Midbrain (tissue), 1 donor: ENCODE data around the gene STK11IP.
A peak's percentile ranks its signal among the peaks of the same experiment; 100 is the strongest.

ENCODE experiments used
- DNase-seq: peaks from one replicate; lab custom pipeline; 2025; lab: John Stamatoyannopoulos, UW

STK11IP gene

DNA sequence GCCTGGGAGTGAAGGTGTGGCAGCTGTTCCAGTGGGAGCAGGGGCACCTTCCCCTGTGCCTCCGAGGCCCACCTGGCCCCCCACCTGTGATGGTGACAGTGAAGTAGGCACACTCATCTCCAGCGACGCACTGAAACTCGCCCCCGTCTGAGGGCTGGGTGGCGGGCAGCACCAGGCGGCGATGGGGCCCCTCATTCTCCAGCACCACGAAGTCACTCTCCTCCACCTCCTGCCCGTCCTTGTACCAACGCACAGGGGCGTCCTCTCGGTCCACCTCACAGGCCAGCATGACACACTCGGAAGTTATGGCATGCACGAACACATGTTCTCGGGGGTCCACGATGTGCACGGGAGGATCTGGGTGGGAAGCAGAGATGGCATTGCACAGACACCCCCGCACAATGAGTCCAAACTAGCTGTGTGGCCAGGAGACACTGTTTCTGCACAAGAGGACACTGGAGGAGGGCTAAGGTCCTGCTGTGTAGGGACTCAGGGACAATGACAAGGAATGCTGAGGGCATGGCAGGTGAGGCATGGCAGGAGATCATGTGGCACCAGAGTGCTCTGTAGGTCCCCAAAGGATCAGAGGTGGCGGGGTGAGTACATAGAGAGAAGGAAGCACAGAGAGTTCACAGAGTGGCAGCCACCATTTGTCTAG, 34.3 kb upstream of the STK11IP start:
- DNase-seq, result no peak

DNA sequence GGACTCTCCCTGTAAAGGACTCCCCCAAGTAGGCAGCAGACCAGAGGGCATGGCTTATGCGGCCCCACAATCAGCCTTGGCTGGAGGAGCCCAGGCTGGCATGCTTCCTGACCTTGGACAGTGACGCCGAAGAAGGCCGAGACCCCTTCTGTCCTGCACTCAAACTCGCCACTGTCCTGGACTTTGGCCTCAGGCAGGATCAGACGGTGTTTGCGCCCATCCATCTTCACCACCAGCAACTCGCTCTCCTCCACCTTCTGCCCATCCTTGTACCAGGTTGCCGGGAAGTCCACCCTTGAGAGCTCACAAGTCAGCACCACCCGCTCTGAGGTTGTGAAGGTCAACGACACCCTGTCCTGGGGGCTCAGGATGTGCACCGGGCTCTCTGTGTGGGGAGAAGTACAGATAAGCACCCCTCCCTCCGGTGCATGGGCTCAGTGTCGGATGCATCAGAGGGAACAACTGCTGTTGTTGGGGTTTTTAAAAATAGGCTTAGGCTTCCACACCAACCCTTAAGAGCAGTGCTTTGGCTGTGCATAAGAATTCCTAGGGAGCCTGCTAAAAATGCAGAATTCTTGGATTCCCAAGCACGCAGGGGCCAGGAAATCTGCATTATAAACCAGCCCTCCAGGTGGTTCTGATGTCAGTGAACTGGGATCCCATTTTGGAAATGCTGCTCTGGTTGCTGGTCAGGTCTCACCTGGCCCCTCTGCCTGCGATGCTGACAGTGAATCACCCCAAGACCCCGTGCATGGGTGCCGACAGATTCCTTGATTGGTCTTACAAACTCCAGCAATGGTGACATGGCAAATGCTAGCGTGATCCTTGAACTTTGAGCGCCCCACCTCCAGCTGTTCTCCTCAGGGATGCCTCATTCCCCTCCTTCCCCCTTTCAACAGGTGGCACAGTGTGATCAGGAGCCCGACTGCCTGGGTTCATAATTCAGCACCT, 32.3 kb upstream of the STK11IP start:
- no peak for DNase-seq

DNA sequence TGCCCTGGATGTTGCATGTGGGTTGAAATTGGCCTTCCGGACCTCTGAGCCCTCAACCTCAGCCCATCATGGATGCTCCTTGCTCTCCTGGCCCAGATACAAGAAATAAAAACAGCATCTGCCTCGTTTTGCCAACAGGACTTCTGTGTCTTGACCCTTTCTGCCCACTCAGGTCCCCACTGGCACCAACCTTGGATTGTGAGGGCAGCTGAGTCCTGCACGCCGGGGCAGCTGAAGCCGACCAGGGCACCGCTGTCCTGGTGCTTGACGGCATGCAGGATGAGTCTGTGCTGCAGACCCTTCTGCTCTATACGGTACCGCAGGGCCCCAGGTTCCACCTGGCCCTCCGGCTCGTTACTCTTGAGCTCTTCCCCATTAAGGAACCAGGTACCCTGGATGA, 31.0 kb upstream of the STK11IP start:
- DNase-seq, result no peak

DNA sequence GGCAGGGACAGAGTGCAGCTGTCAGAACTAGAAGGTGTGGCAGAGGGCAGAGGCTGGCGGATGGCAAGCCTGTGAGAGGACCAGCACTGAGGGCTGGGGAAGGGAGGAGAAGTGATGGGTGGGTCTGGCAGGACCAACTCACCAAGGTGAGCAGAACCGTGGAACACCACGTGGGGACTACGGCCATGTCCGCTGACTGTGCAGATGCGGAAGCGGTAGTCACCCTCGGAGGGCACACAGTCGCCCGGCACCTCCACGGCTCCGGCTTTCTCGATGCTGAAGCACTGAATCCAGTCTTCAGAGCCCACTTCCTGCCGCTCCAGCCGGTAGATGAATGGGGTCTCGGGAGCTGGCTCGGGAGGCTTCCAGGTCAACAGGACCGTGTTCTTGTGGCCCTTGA, 30.5 kb upstream of the STK11IP start:
- no peak for DNase-seq

DNA sequence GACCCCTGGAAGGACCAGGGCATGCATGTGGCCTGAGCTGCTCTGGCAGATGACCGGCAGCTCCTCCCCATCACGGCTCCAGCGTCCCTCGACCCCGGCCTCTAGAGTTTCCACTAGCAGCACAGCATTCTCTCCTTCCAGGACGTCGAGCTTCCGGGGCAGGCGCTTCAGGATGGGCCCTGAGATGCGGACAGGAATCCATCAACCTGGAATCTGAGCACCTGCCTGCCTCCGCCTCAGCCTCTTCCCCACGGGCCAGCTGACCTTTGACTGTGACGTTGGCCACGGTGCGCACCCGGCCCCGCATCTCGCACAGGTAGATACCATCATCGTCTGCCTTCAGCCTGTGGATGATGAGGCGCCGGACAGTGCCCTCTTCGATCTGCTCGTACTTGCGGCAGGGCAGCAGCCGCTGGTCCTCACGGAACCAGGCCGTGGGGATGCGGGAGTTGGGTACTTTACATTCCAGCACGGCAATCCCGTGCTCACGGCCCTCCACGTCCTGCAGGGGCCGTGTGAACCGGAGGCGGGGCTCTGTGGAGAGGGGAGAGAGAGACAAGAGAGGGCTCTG, 29.8 kb upstream of the STK11IP start:
- no peak for DNase-seq

DNA sequence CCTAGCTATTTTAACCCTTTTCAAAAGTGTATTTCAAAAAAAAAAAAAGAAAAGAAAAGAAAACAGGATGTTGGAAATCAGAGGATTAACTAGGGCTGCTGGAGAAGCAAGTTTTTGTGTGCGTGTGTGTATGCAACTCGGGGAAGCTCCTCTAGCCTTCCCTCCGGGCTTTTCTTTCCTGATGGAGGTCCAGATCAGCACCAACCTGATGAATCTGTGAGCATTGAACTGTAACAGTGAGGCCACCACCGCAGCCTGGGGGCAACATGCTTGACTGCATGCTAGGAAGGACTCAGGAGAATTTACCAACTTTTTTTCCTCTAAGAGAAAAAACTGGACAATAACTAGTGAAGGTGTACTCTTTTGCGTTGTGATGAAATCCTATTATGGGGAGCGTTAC, 28.6 kb upstream of the STK11IP start:
- no peak for DNase-seq

DNA sequence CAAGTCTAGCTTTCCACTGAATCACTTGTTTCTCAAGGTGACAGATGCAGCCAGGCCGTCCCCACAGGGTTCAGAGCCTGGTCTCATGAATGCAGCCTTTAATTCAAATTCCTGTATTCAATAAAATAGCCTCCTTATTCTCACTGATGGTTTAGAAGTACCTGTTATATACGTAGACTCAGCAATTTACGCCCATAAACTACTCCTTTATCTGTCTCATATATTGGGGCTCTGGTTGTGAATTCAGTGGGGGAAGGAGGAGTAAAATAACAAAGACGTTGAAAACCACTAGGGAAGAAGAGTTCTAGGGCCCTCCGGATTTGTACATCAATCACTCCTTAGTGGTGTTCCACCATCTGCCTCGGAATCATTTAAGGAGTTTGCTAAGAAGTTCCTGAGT, 28.0 kb upstream of the STK11IP start:
- DNase-seq, result no peak

DNA sequence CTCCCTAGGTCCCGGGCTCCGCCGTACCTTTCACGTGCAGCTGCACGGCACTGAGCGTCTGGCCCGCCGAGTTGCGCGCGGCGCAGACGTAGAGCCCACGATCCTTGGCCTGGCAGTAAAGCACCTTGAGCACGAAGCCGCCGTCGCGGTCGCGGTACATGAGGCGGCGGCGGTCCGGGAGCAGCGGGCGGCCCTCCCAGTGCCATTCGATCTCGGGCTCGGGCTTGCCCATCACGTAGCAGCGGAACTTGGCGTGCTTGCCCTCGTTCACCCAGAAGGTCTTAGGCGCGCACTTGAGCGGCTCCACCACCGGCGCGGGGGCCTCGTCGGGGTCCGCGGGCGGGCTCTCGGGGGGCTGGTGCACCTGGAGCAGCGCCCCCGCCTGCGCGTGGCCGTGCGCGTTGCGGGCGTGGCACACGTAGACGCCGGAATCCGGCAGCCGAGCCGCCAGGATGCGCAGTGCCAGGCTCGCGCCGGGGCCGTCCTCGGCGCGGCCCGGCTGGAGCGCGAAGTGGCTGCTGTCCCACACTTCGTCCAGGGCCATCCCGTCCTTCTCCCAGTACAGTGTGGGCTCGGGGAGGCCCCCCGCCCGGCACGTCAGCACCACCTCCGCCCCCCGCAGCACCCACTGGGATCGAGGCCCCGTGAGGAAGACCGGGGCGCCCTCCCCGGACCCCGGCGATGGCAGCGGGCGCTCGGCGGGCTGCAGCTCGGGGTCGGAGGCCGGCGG, 27.3 kb upstream of the STK11IP start:
- peak; percentile 5 for DNase-seq

DNA sequence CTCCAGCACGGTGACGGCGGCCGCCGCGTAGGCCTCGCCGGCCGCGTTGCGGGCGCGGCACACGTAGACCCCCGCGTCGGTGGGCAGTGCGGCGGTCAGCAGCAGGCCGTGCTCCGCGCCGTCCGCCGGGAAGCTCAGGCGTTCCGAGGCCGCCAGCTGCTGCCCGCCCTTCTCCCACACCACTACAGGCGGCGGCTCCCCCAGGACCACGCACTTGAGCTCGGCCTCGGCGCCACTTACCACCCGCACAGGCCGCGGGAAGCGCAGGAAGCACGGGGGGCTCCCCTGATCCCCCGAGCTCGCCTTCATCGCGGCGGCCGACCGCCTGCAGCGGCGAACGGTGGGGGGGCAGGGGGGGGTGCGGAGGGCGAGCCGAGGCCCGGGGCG, 26.7 kb upstream of the STK11IP start:
- no peak for DNase-seq

DNA sequence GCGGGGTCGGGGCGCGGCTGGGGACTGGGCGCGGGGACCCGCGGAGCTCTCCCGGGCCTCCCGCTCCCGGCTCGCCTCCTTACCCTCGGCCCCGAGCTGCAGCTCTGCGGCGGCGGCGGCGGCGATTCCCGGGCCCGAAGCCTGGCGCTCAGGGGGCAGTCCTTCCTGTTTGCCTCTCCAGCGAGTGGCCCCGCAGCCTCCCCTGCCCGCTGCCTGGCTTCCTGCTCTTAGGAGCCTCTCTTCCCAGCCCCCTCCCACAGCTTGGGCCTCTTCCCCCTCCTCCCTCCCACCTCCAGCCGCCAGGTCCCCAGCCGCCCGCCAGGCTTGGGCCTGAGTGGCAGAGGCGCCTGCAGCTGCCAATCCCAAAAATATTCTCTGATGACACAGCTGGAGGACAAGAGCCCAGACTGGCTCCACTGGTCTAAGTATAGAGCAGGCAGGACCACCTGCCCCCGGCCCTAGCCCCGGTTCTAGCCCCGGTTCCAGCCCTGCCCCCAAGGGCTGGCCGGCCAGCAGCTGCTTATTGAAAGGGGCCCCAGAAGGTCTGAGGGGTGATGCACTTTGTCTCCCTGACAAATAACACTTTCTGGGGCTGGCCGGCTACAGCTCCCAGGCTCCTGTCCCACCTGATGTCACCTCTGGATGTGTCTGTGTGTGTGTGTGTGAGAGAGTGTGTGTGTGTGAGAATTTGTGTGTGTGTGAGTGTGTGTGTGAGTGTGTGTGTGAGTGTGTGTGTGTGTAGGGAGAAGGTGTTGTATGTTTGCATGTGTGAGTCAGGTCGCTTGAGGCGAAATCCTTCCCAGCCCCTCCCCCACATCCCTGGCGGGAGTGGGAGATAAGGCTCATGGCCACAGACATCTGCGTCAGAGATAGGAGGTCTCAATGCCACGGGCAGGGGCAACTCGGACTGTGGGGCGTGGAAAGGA, 26.1 kb upstream of the STK11IP start, which contains the start of gene OBSL1:
OBSL1 (minus strand) TSS at position 229 of the 926 bp plus-strand sequence. CDS start 307 bp downstream, outside the sequence.
- peak; percentile 48 for DNase-seq

DNA sequence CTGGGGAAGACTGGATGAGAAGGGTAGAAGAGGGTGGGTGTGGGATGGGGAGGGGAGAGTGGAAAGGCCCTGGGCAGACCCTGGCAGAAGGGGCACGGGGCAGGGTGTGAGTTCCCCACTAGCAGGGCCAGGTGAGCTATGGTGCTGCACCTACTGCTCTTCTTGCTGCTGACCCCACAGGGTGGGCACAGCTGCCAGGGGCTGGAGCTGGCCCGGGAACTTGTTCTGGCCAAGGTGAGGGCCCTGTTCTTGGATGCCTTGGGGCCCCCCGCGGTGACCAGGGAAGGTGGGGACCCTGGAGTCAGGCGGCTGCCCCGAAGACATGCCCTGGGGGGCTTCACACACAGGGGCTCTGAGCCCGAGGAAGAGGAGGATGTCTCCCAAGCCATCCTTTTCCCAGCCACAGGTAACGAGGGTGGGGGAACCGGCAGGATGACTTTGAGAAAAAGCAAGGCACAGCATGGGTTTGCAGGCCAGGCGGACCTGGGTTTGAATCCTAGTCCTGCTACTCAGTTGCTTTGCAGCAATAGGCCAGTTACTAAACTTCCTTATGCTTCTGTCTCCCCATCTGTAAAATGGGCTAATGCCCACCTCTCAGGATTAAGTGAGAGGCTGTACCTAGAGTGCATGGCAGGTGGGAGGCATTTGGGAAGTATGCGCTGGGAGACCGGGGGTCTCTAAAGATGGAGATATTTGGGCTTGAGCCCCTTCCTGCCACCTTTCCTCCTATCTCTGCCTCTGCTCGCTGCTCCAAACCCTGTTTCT, 25.2 kb upstream of the STK11IP start, which contains the start of gene INHA:
INHA (plus strand) TSS at position 74 of the 765 bp plus-strand sequence; CDS start at position 139, 65 bp downstream.
- DNase-seq, result no peak

DNA sequence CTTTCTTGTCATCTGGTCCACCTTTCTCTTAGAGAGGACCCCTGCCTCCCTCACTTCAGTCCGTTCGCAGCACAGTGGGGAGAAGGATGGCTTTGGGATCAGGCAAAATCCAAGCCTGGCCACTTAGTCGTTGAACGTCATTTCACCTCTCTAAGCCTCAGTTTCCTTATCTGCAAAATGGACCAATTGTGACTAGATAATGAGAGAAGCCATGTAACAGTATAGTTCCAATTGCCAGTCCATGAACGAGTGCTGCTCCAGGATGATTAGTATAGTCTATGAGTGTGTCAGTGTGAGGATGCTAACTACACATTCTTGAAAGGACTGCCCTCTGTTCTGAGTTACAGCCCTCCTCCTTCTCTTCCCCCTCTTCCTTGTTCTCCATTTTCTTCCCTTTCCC, 24.5 kb upstream of the STK11IP start:
- no peak for DNase-seq

DNA sequence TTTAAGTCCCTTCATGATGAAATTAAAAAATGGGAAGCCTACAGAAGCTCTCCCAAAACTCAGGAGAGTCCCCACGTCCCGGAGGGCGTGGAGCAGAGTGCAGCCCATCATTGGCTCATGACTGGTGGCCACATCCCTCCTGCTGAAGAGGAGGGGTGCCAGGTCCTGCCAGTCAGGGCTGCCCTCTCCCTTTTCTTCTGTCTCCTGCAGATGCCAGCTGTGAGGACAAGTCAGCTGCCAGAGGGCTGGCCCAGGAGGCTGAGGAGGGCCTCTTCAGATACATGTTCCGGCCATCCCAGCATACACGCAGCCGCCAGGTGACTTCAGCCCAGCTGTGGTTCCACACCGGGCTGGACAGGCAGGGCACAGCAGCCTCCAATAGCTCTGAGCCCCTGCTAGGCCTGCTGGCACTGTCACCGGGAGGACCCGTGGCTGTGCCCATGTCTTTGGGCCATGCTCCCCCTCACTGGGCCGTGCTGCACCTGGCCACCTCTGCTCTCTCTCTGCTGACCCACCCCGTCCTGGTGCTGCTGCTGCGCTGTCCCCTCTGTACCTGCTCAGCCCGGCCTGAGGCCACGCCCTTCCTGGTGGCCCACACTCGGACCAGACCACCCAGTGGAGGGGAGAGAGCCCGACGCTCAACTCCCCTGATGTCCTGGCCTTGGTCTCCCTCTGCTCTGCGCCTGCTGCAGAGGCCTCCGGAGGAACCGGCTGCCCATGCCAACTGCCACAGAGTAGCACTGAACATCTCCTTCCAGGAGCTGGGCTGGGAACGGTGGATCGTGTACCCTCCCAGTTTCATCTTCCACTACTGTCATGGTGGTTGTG, 23.0 kb upstream of the STK11IP start:
- DNase-seq, result no peak

DNA sequence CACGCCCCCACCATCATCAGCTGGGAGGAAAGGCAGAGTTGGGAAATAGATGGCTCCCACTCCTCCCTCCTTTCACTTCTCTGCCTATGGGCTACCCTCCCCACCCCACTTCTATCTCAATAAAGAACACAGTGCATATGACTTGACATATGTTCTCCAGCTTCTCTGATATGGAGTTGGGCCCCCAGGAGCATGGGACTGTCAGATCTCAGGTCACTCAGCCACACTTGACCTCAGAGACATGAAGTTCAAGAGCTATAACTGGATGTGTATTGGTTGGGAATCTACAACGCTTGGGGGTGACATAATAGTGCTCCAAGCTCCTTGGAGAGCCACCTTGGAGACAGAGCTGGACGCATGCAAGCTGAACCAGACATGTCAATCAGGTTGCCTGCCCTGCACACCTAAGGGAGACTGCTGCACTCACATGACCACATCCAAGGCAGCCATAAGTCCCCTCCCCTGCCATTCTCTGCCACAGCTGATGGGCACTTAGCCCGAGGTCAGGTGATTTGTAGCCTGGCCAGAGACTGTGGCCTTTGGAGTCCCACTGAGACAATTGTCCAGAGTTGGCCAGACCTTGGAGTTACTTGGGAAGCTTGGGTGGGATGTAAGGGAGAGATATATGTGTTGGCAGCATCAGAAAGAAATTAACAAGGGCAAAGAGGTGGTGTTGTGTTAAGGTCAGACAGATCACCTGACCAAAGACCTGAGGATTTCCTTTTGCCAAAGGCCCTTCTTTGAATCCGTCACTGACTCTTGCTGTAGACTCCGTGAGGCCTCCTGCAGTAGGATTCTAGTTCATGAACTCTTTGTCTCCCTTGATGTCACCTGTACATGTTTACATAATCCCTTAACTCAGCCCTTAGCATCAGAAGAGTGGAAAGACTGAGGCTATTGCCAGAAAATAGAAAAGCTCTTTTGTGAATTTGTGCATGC, 21.8 kb upstream of the STK11IP start:
- DNase-seq, result no peak

DNA sequence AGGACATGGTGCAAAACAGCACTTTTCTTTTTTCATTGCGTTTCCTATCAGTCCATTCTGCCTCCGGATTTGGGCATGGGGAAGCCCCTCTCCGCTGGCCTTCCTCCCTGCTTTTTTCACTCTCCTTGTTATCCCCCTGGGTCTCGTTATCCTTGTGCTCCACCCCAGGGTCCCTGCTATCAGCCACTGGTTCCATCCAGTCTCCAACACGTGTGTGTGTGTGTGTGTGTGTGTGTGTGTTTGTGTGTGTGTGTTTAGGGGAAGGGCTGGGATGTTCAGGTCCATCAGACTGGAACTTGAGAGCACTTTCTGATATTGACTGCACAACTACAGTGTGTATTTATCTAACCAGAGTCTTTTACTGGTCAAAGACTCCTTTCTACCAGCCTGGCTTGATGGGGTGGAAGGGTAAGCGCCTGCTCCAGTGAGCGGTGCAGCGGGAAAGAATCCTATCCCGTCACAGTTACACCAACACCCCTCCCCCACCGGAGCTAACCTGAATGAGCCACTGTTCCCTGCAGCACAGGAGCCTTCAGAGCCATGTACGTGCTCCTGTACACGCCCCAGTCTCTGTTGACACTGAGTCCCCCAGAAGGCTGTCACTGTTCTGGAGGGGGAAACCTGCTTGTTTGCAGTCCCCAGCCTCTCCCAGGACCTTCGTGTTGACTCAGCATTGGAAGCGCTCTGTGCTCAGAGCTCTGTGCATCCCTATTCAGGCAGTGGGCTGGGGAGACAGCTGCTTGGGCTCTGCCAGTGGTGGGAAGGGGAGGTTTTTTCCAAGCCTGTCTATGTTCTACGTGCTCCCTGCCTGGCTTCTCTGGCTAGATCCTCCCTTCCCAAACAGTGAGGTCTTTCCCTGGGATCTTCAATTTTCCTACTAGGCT, 20.9 kb upstream of the STK11IP start:
- no peak for DNase-seq

DNA sequence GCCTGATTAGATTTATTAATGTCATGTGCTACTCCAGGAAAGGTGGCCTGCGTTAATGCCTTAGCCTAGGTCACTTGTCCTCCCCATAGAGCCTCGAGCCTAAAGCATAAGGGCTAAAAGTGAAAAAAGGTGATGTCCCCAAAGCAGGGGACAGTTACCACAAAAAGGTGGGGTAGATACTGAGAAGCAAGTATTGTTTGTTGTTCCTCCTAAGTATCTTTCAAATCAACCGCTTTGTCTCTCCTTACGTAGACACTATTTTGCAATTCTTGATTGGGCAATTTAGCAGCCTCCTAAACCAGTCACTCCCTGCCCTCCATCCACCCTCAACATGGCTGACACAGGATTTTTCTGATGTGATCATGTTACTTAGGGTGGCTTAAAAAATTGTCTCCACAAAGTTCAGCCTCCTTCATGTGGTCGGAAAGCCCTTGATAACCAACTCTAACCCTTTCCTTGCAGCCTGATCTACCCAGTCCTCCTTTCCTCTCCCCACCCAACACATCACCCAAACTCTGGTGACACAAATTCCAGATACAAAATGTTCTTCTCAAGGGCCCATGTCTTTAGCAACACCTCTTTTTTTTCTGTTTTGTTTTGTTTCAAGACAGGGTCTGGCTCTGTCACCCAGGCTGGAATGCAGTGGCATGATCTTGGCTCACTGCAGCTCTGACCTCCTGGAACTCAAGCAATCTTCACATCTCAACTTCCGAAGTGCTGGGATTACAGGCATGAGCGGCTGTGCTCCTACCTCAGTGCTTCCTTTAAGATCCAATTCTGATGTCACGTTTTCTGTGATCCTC, 18.6 kb upstream of the STK11IP start:
- DNase-seq, result no peak
